Activated CD8-positive, alpha-beta memory T cell treated with anti-CD3 and anti-CD28 coated beads, Interleukin-2, amount 10 ng/mL, durations not matched to agents 7 days and 5 days (primary cell): Measurements from ENCODE around the gene TXLNA. TPM values are rescaled to one million over a fixed set of nuclear protein-coding genes. Genes with fewer than 3 reads are reported as not detected.

Experiments
- ATAC-seq: fragments of 150-1000 bp; cut with Tn5 transposase; one replicate; pipeline ENCODE4 v1.10.0; 2021; ENCODE audit warnings: moderate library complexity
- CTCF ChIA-PET: fragments of 350-600 bp; sonication (Branson Sonifier 250); formaldehyde crosslinking; loops from one replicate; lab custom pipeline; 2021; ENCODE audit warnings: antibody characterized with exemption; lab: Charles Lee
- DNase-seq: peaks from one replicate; pipeline ENCODE4 v3.0.0-alpha.2; 2020
- H3K27ac Mint-ChIP-seq: one replicate; pipeline ENCODE4 v1.8.0; 2021; ENCODE audit warnings: mild to moderate bottlenecking, mixed read lengths
- H3K27me3 Mint-ChIP-seq: one replicate; pipeline ENCODE4 v1.8.0; 2021; ENCODE audit warnings: mixed read lengths
- H3K36me3 Mint-ChIP-seq: one replicate; pipeline ENCODE4 v1.8.0; 2021; ENCODE audit warnings: mild to moderate bottlenecking, mixed read lengths
- H3K4me1 Mint-ChIP-seq: one replicate; pipeline ENCODE4 v1.8.0; 2021; ENCODE audit warnings: mixed read lengths
- H3K4me3 Mint-ChIP-seq: one replicate; pipeline ENCODE4 v1.8.0; 2021; ENCODE audit warnings: mild to moderate bottlenecking, moderate library complexity, mixed read lengths
- H3K9me3 Mint-ChIP-seq: one replicate; pipeline ENCODE4 v1.8.0; 2022; ENCODE audit warnings: low read depth, mixed read lengths
- total RNA-seq, 2 experiments: library from RNA; stranded (reverse); gene quantifications; one replicate each; pipeline ENCODE4 v1.2.3, GENCODE V29; 2021

TXLNA gene
- total RNA-seq, 2 experiments from 2014 or later, result 85.8 to 104 TPM

GRCh38 chr1:32221980-32222755 lies 42.7 kb downstream of the TXLNA start, which contains the start of the genes EIF3I and TMEM234:
Gene EIF3I (plus strand): TSS chr1:32222407. CDS start chr1:32222442, 35 bp downstream.
Gene TMEM234 (minus strand): TSS chr1:32222353. CDS start chr1:32222322, 31 bp downstream.
- CTCF ChIA-PET, result interaction anchor here (0.9 to 1.8 kb wide), 3 partner anchors 16 to 178 kb away, joined by 3 to 14 read pairs (median 5); partner anchors contain the start of gene IQCC

DNA sequence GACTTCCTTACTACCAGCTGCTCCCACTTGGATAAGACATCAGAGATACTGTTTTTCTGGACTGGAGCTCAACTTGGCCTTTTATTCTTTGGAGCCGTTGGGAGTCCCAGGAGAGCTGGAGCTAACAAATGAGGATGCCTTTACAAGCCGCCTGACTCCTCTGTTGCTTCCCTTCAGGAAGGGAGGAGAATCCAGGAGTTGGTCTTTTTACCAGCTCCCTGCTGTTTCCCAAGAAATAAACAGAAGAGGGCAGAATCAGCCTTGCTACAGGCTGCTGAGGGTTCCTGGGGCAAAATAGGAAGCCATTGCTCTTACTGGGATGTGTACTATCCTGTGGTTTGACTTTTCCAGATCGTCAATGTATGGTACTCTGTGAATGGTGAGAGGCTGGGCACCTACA lies 44.2 kb downstream of the TXLNA start:
- CTCF ChIA-PET, result interaction anchor here (0.7 to 1.8 kb wide), 5 partner anchors 8 to 158 kb away, joined by 3 to 14 read pairs (median 4); partner anchors contain the start of gene HDAC1
- Mint-ChIP-seq H3K4me1 (peaks cover 33% of the 10 kb centered on the region), H3K4me3 (peak overlapping the region; percentile 97), H3K36me3 (peaks cover 31% of the 10 kb centered on the region), H3K9me3 (no peaks in the 10 kb centered on the region), H3K27me3 (no peaks in the 10 kb centered on the region), H3K27ac (peak overlapping the region; percentile 97)
- ATAC-seq (no peak), DNase-seq (no peak)

More at GRCh38 chr1:32221980-32222755, 42.7 kb downstream of the TXLNA start, which contains the start of the genes EIF3I and TMEM234:
- Mint-ChIP-seq H3K27me3 (no peaks in the 10 kb centered on the region), H3K36me3 (peaks cover 16% of the 10 kb centered on the region), H3K9me3 (no peaks in the 10 kb centered on the region), H3K4me3 (peak within 1 kb of the TSS; percentile 97), H3K4me1 (peaks cover 33% of the 10 kb centered on the region), H3K27ac (peak within 1 kb of the TSS; percentile 97)
- ATAC-seq (peak; percentile 90), DNase-seq (peak; percentile 96)

GRCh38 chr1:32224285-32224684 lies 44.8 kb downstream of the TXLNA start:
- CTCF ChIA-PET, result interaction anchor here (0.9 to 1.8 kb wide), 5 partner anchors 9 to 67 kb away, joined by 3 to 14 read pairs (median 4); partner anchors contain the start of genes FAM167B and HDAC1
- H3K9me3 Mint-ChIP-seq, result no peaks in the 10 kb centered on the region
- peak overlapping the region; percentile 9 for H3K27ac Mint-ChIP-seq
- H3K4me1 Mint-ChIP-seq, result peaks cover 33% of the 10 kb centered on the region
- DNase-seq (no peak), ATAC-seq (no peak)
- H3K4me3 Mint-ChIP-seq, result peak overlapping the region; percentile 9
- no peaks in the 10 kb centered on the region for H3K27me3 Mint-ChIP-seq
- peaks cover 36% of the 10 kb centered on the region for H3K36me3 Mint-ChIP-seq

- CTCF ChIA-PET, result interaction anchor here (0.9 to 1.9 kb wide), 3 partner anchors 10 to 21 kb away, joined by 3 to 10 read pairs (median 5); no protein-coding TSS in a partner anchor
Measured at GRCh38 chr1:32228771-32229170, 49.3 kb downstream of the TXLNA start.

DNA sequence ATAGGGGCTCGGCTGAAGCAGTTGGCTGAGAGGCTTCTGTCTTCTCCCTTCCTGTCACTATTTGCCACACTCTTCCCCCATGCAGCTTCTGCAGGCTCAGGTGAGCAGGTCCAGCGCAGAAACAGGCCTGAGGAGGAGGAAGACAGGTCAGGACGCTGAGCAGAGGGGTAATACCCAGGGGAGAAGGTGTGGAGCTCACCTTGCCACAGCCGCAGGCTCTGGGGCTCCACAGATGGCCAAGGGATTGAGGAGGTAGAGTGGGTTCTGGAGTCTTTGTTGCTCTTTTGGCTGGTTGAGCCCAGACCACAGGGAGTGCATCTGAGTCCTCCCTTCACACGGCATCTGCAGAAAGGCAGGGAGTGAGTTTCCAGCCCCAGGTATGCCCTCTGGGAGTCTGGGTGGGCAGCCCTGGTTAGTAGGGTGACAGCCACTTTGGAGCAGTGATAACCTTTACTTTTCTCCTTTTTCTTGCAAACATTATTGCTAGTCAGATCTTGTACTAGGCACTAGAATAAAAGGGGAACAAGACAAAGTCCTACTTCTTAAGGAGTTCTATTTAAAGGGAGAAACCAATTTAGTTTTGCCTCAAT lies 52.5 kb downstream of the TXLNA start:
- no peaks in the 10 kb centered on the region for H3K9me3 Mint-ChIP-seq
- H3K4me1 Mint-ChIP-seq, result no peaks in the 10 kb centered on the region
- DNase-seq (no peak), ATAC-seq (no peak)
- CTCF ChIA-PET, result interaction anchor here (0.9 to 1.8 kb wide), 3 partner anchors 9 to 19 kb away, joined by 3 to 5 read pairs (median 3); partner anchors contain the start of gene LCK
- no peak overlapping the region for H3K27ac Mint-ChIP-seq
- H3K27me3 Mint-ChIP-seq, result no peaks in the 10 kb centered on the region
- no peak overlapping the region for H3K4me3 Mint-ChIP-seq
- peaks cover 23% of the 10 kb centered on the region for H3K36me3 Mint-ChIP-seq

More at GRCh38 chr1:32228771-32229170, 49.3 kb downstream of the TXLNA start:
- Mint-ChIP-seq H3K27me3 (no peaks in the 10 kb centered on the region), H3K36me3 (peaks cover 38% of the 10 kb centered on the region), H3K27ac (no peak overlapping the region), H3K4me1 (peaks cover 7% of the 10 kb centered on the region), H3K9me3 (no peaks in the 10 kb centered on the region), H3K4me3 (no peak overlapping the region)
- DNase-seq (no peak), ATAC-seq (no peak)

DNA sequence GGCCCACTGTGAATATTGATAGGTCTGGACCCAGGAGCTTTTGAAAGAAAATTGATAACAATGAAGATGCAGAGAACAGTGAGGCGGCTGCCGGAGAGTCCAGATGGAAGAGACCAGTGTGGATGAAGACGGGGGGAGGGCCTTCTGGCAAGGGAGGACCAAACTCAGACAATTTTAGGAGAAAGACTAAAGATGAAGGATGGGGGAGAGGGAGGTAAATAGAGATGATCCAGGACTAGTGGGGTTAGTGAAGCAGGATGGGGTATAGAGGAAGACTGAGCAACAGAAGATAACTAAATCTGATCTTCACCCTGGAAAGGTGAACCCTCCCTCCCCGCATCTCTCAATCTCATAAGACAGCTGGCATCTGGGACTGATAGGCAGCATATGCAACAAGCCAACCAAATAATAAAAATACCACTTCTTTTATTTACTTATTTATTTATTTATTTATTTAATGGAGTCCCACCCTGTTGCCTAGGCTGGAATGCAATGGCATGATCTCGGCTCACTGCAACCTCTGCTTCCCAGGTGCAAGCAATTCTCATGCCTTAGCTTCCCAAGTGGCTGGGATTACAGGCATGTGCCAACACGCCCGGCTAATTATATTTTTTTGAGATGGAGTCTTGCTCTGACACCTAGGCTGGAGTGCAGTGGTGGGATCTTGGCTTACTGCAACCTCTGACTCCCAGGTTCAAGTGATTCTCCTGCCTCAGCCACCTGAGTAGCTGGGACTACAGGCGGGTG lies 53.3 kb downstream of the TXLNA start:
- Mint-ChIP-seq H3K4me3 (no peak overlapping the region), H3K36me3 (peaks cover 17% of the 10 kb centered on the region), H3K9me3 (no peaks in the 10 kb centered on the region), H3K27me3 (no peaks in the 10 kb centered on the region), H3K27ac (no peak overlapping the region), H3K4me1 (no peaks in the 10 kb centered on the region)
- CTCF ChIA-PET, result interaction anchor here (0.9 to 1.8 kb wide), 2 partner anchors 8 to 17 kb away, joined by 3 to 5 read pairs; no protein-coding TSS in a partner anchor
- ATAC-seq (no peak), DNase-seq (no peak)

- peaks cover 2% of the 10 kb centered on the region for H3K36me3 Mint-ChIP-seq
- DNase-seq (no peak), ATAC-seq (no peak)
- no peak overlapping the region for H3K4me3 Mint-ChIP-seq
- no peak overlapping the region for H3K27ac Mint-ChIP-seq
- H3K4me1 Mint-ChIP-seq, result no peaks in the 10 kb centered on the region
- CTCF ChIA-PET, result interaction anchor here (1.0 to 7.2 kb wide), 3 partner anchors 13 to 19 kb away, joined by 3 to 87 read pairs (median 10); partner anchors contain the start of genes FAM167B and LCK
- H3K9me3 Mint-ChIP-seq, result no peaks in the 10 kb centered on the region
- no peaks in the 10 kb centered on the region for H3K27me3 Mint-ChIP-seq
Measured at GRCh38 chr1:32234792-32235191, 55.3 kb downstream of the TXLNA start.

- no peaks in the 10 kb centered on the region for H3K27me3 Mint-ChIP-seq
- no peak for DNase-seq
- no peak for ATAC-seq
- H3K36me3 Mint-ChIP-seq, result no peaks in the 10 kb centered on the region
- H3K4me3 Mint-ChIP-seq, result no peak overlapping the region
- no peaks in the 10 kb centered on the region for H3K9me3 Mint-ChIP-seq
- H3K4me1 Mint-ChIP-seq, result peaks cover 21% of the 10 kb centered on the region
- H3K27ac Mint-ChIP-seq, result no peak overlapping the region
- CTCF ChIA-PET, result interaction anchor here (1.0 to 7.2 kb wide), 8 partner anchors 10 to 133 kb away, joined by 3 to 87 read pairs (median 4); partner anchors contain the start of genes FAM167B and LCK
Measured at GRCh38 chr1:32239337-32239736, 59.9 kb downstream of the TXLNA start.

- Mint-ChIP-seq H3K4me1 (peaks cover 21% of the 10 kb centered on the region), H3K4me3 (peak overlapping the region; percentile 76), H3K36me3 (no peaks in the 10 kb centered on the region), H3K27ac (no peak overlapping the region), H3K9me3 (no peaks in the 10 kb centered on the region), H3K27me3 (no peaks in the 10 kb centered on the region)
- no peak for DNase-seq
- ATAC-seq, result no peak
- CTCF ChIA-PET, result interaction anchor here (1.0 to 7.2 kb wide), 12 partner anchors 10 to 131 kb away, joined by 3 to 87 read pairs (median 4); partner anchors contain the start of genes FAM167B, HDAC1 and LCK
Measured at GRCh38 chr1:32239790-32240139, 60.3 kb downstream of the TXLNA start.

GRCh38 chr1:32240140-32240951 lies 60.9 kb downstream of the TXLNA start:
- Mint-ChIP-seq H3K27ac (peak overlapping the region; percentile 32), H3K4me1 (peaks cover 21% of the 10 kb centered on the region), H3K9me3 (no peaks in the 10 kb centered on the region), H3K4me3 (peak overlapping the region; percentile 76), H3K27me3 (no peaks in the 10 kb centered on the region), H3K36me3 (no peaks in the 10 kb centered on the region)
- ATAC-seq (peak; percentile 71), DNase-seq (peak; percentile 63)
- CTCF ChIA-PET, result interaction anchor here (0.6 to 7.2 kb wide), 22 partner anchors 8 to 1355 kb away, joined by 3 to 87 read pairs (median 4); partner anchors contain the start of genes BSDC1, FAM167B, HDAC1 and LCK

DNA sequence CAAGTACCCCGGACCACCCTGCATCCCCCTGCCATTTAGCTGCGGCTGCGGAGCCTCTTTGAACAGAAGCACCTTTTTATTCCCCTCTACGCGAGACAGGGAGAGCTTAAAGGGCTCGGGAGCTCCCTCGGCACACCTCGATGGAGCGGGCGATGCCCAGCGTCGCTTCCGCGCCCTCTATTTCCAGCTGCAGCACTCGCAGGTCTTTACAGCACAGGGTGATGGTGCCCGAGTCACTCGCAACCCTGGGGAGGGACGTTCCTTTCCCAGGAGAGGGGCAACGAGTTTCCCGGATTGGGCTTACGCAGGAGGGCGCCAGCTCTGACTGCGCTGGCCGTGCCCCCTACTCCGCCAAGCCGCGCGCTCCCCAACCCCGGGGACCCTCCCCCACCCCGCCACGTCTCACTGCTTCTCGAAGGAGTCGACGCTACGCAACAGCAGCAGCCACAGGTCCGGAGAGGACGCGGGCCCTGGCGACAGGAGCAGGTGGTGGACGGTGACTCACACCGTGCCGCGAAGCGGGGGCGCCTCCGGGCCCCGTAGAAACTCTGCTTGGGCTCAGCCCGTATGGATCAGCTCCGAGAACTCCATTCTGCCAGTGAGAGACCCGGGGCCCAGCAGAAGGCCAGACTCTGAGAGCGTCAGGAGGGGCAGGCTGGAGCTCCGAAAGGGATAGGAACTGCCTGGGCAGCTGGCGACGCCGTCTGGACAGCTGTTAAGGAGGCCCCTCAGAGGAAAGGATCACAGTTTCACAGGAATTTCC lies 61.7 kb downstream of the TXLNA start:
- CTCF ChIA-PET, result interaction anchor here (0.6 to 7.2 kb wide), 20 partner anchors 9 to 1354 kb away, joined by 3 to 87 read pairs (median 4); partner anchors contain the start of genes BSDC1, CCDC28B, FAM167B and LCK
- ATAC-seq (peak; percentile 76), DNase-seq (no peak)
- Mint-ChIP-seq H3K9me3 (no peaks in the 10 kb centered on the region), H3K27ac (peak overlapping the region; percentile 40), H3K36me3 (no peaks in the 10 kb centered on the region), H3K4me1 (peaks cover 23% of the 10 kb centered on the region), H3K4me3 (peak overlapping the region; percentile 76), H3K27me3 (no peaks in the 10 kb centered on the region)
